ENCODE measurements around the gene FECH.
"Not testable (repeated sequence)": the region's sequence is repeated elsewhere in the genome, so short reads cannot be mapped to it uniquely, and the experiment has no call there.

The FECH gene

DNA sequence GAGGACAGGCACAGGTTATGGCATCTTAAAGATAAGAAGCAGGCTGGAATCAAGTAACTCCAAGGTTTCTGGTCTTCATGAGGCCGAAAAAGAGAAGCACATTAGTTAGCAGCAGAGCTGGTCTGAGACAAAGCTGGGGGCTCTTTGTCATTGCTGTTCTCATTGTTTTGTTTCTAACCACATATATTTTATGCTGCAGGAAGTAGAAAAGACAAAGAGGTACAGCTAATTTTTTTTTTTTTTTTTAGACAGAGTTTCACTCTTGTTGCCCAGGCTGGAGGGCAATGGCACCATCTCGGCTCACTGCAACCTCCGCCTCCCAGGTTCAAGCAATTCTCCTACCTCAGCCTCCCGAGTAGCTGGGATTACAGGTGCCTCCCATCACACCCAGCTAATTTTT lies 6.2 kb upstream of the FECH start:
- H3K27me3 Mint-ChIP-seq; H3K27ac Mint-ChIP-seq; H3K36me3 Mint-ChIP-seq; H3K4me3 Mint-ChIP-seq; H3K4me1 Mint-ChIP-seq; ATAC-seq (ENCODE audit: low read depth); H3K9me3 Mint-ChIP-seq; DNase-seq (ENCODE audit: low spot score in 2 of 2): not testable (repeated sequence)

GRCh38 chr18:57589161-57589560 lies 2.7 kb upstream of the FECH start:
- Mint-ChIP-seq H3K36me3 (no peaks in the 10 kb centered on the region), H3K4me3 (no peak overlapping the region), H3K27ac (no peak overlapping the region), H3K27me3 (no peaks in the 10 kb centered on the region), H3K4me1 (peaks cover 10% of the 10 kb centered on the region), H3K9me3 (no peaks in the 10 kb centered on the region)
- DNase-seq (ENCODE audit: low spot score in 2 of 2) (no peak), ATAC-seq (ENCODE audit: low read depth) (no peak)

DNA sequence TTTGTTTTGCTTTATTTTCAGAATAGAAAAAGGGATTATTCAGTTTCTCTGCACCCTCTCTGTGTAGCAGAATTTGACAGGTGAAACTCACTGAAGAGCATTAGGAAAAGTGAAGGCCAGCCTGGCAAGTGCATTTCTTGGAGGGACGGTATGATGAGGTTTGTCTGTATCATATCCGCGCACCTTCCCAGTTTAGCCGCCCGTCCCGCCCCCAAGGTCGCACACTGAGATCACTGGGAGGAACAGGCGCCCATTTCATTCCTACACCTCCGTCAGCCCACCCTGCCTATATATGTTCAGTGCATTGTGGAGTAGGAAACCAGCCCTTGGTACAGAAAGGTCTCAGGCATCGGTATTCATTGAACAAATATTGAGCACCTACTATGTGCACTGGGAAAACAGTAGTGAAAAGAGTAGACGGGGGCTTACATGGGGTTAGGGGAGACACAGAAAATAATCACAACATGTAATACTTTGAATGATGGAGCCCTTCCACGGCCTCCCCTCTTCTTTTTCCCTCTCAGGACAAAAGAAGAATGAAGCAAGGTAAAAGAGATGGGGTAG lies 678 bp upstream of the FECH start:
- Mint-ChIP-seq H3K27ac (peak overlapping the region; percentile 82), H3K4me3 (peak overlapping the region; percentile 89), H3K4me1 (peaks cover 10% of the 10 kb centered on the region), H3K36me3 (no peaks in the 10 kb centered on the region), H3K9me3 (no peaks in the 10 kb centered on the region), H3K27me3 (no peaks in the 10 kb centered on the region)
- ATAC-seq (ENCODE audit: low read depth) (no peak), DNase-seq (ENCODE audit: low spot score in 2 of 2) (no peak)

- Mint-ChIP-seq H3K4me3 (peak overlapping the region; percentile 89), H3K4me1 (peaks cover 18% of the 10 kb centered on the region), H3K27me3 (no peaks in the 10 kb centered on the region), H3K27ac (peak overlapping the region; percentile 92), H3K9me3 (no peaks in the 10 kb centered on the region), H3K36me3 (no peaks in the 10 kb centered on the region)
- ATAC-seq (ENCODE audit: low read depth) (no peak), DNase-seq (ENCODE audit: low spot score in 2 of 2) (no peak)
Observed at GRCh38 chr18:57585855-57586250, 649 bp downstream of the FECH start.

- no peak for ATAC-seq (ENCODE audit: low read depth)
- Mint-ChIP-seq H3K4me1 (peaks cover 20% of the 10 kb centered on the region), H3K9me3 (no peaks in the 10 kb centered on the region), H3K4me3 (peak overlapping the region; percentile 89), H3K36me3 (no peaks in the 10 kb centered on the region), H3K27ac (no peak overlapping the region), H3K27me3 (no peaks in the 10 kb centered on the region)
- DNase-seq (ENCODE audit: low spot score in 2 of 2): no peak
Observed at GRCh38 chr18:57585421-57585820, 1.1 kb downstream of the FECH start.

DNA sequence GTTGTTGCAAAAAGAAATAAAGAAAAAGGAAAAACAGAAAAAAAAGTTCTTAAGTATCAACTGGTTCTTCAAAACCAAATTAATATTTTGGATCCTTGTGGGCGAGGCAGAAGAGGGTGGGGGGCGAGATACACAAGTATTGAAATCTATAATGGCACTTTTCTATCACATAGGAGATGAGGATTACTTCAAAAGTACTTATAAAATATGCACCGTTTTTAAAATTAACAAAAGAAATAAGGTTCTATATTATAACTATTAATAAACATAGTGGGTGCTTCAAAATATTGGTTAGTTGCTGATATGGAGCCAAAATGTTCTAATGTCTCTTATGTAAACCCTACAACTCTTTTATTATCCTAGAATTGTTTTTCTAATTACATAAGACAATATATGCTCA lies 2.1 kb downstream of the FECH start:
- peak overlapping the region; percentile 47 for H3K4me3 Mint-ChIP-seq
- H3K27me3 Mint-ChIP-seq: no peaks in the 10 kb centered on the region
- no peaks in the 10 kb centered on the region for H3K36me3 Mint-ChIP-seq
- DNase-seq (ENCODE audit: low spot score in 2 of 2): no peak
- H3K9me3 Mint-ChIP-seq: no peaks in the 10 kb centered on the region
- H3K27ac Mint-ChIP-seq: no peak overlapping the region
- ATAC-seq (ENCODE audit: low read depth): no peak
- peaks cover 20% of the 10 kb centered on the region for H3K4me1 Mint-ChIP-seq

DNA sequence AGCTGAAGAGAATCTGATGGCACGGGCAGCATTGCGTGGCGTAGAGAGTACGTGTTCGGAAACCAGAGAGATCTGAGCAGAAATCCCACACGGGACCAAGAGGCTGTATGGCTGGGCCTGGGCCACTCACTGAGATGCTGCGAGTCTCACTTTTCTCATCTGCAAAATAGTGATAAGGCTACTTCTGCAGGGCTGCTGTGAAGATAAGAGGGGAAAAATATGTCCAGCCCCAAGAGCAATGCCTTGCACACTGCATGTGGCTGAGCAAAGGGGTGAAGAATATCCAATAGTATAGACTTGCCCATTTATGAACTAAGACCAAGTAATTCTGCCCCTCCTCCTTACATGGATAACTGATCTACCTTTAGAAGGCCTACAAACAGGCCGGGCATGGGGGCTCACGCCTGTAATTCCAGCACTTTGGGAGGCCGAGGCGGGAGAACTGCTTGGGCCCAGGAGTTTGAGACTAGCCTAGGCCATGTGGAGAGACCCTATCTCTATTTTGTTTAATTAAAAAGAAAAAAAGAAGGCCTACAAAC lies 3.1 kb downstream of the FECH start:
- Mint-ChIP-seq H3K27ac (no peak overlapping the region), H3K36me3 (no peaks in the 10 kb centered on the region), H3K4me1 (peaks cover 20% of the 10 kb centered on the region), H3K9me3 (no peaks in the 10 kb centered on the region), H3K27me3 (no peaks in the 10 kb centered on the region), H3K4me3 (no peak overlapping the region)
- DNase-seq (ENCODE audit: low spot score in 2 of 2) (no peak), ATAC-seq (ENCODE audit: low read depth) (no peak)

DNA sequence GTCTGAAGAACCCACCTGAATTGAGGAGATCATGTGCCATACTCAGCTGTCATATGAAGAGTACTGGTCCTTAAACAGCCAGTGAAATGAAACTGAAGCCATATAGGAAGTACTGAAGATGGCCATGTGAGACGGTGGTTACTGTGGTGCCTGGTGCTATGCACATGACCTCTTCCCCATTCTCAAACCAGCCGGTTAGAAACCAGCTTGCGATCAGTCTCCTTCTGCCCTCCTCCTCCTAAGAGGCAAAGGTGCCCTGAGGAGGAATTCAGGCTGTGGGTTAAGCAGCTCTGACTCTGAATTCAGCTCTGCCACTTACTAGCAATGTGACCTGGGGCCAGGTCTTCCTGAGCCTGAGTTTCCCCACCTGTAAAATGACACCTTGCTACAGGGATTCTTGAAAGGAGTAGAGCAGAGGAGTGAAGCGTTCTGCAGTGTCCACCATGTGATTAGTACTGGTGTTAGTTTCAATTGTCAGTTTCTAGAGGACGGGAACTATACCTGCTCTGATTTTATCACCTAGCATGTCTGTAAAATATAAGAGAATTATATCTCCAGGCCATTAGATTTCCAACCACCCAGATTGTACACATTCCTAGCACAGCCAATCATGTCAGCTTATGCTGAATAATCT lies 5.1 kb downstream of the FECH start:
- H3K9me3 Mint-ChIP-seq: no peaks in the 10 kb centered on the region
- H3K4me3 Mint-ChIP-seq: no peak overlapping the region
- H3K27me3 Mint-ChIP-seq: no peaks in the 10 kb centered on the region
- H3K27ac Mint-ChIP-seq: peak overlapping the region; percentile 8
- peaks cover 18% of the 10 kb centered on the region for H3K4me1 Mint-ChIP-seq
- ATAC-seq (ENCODE audit: low read depth) (peak; percentile 98), DNase-seq (ENCODE audit: low spot score in 2 of 2) (peak; percentile 30 to 41)
- peaks cover 5% of the 10 kb centered on the region for H3K36me3 Mint-ChIP-seq

- DNase-seq (ENCODE audit: low spot score in 2 of 2) (no peak), ATAC-seq (ENCODE audit: low read depth) (no peak)
- Mint-ChIP-seq H3K27ac (no peak overlapping the region), H3K27me3 (no peaks in the 10 kb centered on the region), H3K36me3 (peaks cover 12% of the 10 kb centered on the region), H3K9me3 (no peaks in the 10 kb centered on the region), H3K4me1 (peaks cover 10% of the 10 kb centered on the region), H3K4me3 (no peak overlapping the region)
Observed at GRCh38 chr18:57579934-57580333, 6.6 kb downstream of the FECH start.

GRCh38 chr18:57576316-57576715 lies 10.2 kb downstream of the FECH start:
- DNase-seq (ENCODE audit: low spot score in 2 of 2) (no peak), ATAC-seq (ENCODE audit: low read depth) (no peak)
- Mint-ChIP-seq H3K9me3 (no peaks in the 10 kb centered on the region), H3K36me3 (peaks cover 21% of the 10 kb centered on the region), H3K4me3 (no peak overlapping the region), H3K4me1 (peaks cover 7% of the 10 kb centered on the region), H3K27me3 (no peaks in the 10 kb centered on the region), H3K27ac (no peak overlapping the region)

- peaks cover under 1% of the 10 kb centered on the region for H3K4me1 Mint-ChIP-seq
- H3K27me3 Mint-ChIP-seq: no peaks in the 10 kb centered on the region
- no peak overlapping the region for H3K4me3 Mint-ChIP-seq
- DNase-seq (ENCODE audit: low spot score in 2 of 2): no peak
- no peak overlapping the region for H3K27ac Mint-ChIP-seq
- H3K36me3 Mint-ChIP-seq: peaks cover 29% of the 10 kb centered on the region
- ATAC-seq (ENCODE audit: low read depth): no peak
- no peaks in the 10 kb centered on the region for H3K9me3 Mint-ChIP-seq
Observed at GRCh38 chr18:57575542-57575941, 11.0 kb downstream of the FECH start.

DNA sequence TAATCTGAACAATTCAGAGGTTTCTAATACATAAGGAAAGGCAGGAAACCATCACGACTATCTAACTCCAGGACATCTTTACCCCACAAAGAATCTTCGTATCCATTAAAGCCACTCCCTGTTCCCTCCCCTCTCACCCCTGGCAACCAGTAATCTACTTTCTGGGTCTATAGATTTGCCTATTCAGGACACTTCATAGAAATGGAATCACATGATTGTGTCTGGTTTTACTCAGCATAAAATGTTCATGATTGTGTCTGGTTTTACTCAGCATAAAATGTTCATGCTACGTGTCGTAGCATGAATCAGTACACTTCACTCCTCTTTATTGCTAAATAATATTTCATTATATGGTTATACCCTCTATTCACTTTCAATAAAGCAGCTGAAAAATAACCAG lies 11.6 kb downstream of the FECH start:
- Mint-ChIP-seq H3K4me3 (no peak overlapping the region), H3K27me3 (no peaks in the 10 kb centered on the region), H3K36me3 (peaks cover 33% of the 10 kb centered on the region), H3K4me1 (no peaks in the 10 kb centered on the region), H3K9me3 (no peaks in the 10 kb centered on the region), H3K27ac (no peak overlapping the region)
- no peak for ATAC-seq (ENCODE audit: low read depth)
- no peak for DNase-seq (ENCODE audit: low spot score in 2 of 2)

DNA sequence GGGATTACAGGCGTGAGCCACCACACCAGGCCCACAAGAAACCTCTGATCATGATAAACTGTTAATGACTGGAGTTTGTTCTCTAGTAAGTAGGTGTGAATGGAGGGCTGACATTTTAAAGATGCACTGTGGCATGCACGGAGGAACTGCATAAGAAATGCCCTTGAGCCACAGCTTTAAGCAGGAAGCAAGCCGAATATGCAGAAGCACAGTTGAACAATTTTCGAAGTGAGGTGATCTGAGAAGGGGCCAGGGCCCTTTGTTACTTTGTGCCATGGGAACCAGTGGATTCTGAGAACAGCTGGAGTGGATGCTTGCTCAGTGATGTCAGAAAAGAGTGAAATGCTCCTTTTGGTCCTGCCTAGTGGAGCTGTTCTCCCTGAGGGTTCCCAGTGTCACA lies 16.3 kb downstream of the FECH start:
- Mint-ChIP-seq H3K4me1 (no peaks in the 10 kb centered on the region), H3K27ac (no peak overlapping the region), H3K4me3 (no peak overlapping the region), H3K9me3 (no peaks in the 10 kb centered on the region), H3K36me3 (peaks cover 30% of the 10 kb centered on the region), H3K27me3 (no peaks in the 10 kb centered on the region)
- no peak for ATAC-seq (ENCODE audit: low read depth)
- no peak for DNase-seq (ENCODE audit: low spot score in 2 of 2)

DNA sequence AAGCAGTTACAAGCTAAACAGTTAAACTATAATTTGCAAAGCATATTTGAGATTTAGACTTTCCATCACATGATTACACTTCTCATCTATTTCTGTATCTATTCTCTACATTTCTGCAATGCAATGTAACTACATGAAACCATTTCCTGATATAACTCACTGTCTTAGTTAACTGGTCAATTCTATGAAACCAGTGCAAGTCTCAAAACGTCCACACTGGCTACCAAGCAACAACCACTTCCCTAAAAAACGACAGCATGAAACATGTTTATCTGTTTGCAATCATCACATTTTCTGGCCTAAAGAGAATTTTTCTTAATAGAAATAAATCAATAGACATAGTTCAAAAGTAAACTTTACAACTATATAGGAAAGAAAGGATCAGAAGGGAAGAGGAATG lies 17.4 kb downstream of the FECH start:
- no peaks in the 10 kb centered on the region for H3K4me1 Mint-ChIP-seq
- H3K4me3 Mint-ChIP-seq: no peak overlapping the region
- H3K27me3 Mint-ChIP-seq: no peaks in the 10 kb centered on the region
- DNase-seq (ENCODE audit: low spot score in 2 of 2) (no peak), ATAC-seq (ENCODE audit: low read depth) (no peak)
- H3K9me3 Mint-ChIP-seq: no peaks in the 10 kb centered on the region
- H3K36me3 Mint-ChIP-seq: peaks cover 31% of the 10 kb centered on the region
- H3K27ac Mint-ChIP-seq: no peak overlapping the region

Measured in memory B cell (primary cell).